Right hindlimb (tissue), 1 donor: ENCODE measurements around the gene EFS.
A peak's percentile ranks its signal among the peaks of the same experiment; 100 is the strongest.
"Not testable (repeated sequence)": the region's sequence is repeated elsewhere in the genome, so short reads cannot be mapped to it uniquely, and the experiment has no call there.

Source experiments
- DNase-seq: peaks from one replicate; pipeline ENCODE4 v3.0.0-alpha.2; 2018

Gene EFS

DNA sequence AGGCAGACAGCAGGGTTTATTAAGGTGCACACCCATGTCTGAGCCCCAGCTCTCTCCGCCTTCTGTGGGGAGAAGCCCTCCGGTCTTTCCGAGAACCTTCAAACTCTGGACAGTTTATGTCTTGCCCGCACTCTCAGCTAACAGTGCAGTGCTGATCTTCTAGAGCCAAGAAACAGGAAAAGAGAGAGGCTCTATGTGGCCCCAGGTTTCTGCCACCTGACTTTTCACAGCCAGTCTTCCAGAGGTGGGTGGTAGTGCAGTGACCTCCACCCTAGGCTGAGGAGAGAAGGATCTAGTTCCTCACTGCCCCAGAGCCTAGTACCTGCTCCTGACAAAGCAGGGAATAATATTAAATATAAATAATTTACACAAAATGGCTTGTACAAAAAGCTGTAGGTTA is 8.3 kb downstream of the EFS start:
- DNase-seq: no peak

- no peak for DNase-seq
Measured at GRCh38 chr14:23355871-23356435, 9.0 kb downstream of the EFS start.

GRCh38 chr14:23354990-23355389 is 10.0 kb downstream of the EFS start:
- DNase-seq: no peak

DNA sequence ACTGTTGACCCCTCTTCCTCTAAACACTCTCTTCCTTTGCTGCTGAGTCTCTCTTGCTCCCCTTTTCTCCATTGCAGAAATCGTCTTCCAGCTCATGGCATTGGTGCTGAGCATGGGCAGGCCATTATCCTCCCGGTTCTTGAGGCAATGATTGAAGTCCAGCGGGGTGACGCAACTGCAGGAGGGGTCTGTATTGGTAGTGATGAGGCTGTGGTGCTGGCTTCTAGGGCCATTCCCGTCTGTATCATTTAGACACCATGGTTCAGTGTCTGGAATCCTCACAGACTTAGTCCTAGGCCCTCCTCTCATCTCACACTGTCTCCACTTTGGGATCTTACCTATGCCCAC is 11.6 kb downstream of the EFS start:
- DNase-seq: no peak

- DNase-seq: peak; percentile 92
Measured at GRCh38 chr14:23352506-23353432, 12.2 kb downstream of the EFS start, which contains the start of gene SLC22A17. Gene SLC22A17 (minus strand): TSS chr14:23352887.

DNA sequence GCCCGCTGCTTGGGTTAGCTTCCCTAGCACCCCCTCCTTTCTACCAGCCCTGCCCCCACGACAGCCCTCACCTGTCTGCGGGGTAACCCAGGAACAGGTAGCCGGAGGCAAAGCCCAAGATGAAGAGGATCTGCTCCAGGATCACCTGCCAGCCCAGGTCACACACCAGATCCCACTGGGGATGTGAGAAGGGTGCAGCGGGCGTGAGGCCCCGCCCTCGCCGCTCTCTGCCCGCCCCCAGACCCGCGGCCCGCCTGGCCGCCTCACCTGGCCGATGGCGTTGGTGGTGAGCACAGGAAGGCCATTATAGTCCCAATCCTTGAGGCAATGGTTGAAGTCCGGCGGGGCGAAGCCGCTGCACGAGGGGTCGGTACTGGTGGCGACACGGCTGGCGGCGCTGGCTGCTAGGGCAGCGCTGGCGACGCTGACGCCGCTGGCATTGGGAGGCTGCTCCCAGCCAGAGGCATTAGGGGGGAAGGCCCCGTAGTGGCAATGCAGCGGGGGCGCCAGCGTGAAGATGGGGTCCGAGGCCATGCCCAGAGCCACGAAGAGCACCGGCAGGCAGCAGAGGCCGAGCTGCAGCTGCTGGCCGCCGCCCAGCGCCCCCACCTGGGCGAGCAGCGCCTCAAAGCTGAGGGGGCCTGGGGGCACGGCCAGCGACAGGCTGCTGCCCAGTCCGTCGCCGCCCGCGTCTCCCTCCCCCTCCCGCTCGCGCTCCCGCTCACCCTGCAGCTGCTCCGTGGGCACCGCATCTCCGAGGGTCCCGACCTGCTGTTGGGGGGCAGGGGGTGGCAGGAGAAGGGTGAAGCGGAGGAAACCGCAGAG is 13.1 kb downstream of the EFS start:
- DNase-seq: no peak

DNA sequence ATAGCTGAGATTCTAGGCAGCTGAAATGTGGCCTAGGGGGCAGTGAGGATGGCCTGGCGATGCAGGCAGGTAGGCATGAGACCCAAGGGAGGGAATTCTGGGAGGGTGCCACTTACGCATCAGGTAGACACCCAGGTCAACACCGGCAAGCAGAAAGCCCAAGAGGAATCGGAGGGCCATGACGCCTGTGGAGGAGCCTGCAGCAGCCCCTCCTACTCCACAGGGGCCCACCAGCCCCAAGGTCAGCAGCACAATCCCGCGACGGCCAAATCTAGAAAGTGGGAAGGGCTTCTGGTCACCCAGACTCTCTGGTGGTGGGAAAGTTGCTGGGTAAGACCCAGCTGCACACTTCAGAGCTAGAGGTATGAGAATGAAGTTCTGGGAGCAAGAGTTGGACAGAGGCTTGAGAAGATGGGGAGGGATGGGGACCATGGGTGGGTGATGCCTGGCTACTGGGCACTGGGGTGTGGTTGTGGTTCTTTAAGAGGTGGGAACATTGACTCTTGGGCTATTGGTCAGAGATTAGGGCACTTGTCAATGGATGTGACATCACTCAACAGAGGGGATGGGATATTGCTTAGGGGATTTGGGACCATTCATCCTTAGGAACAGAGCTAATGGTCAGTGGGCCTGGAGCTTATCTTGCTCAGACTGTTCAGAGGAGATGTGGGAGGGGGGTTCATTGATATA is 15.7 kb downstream of the EFS start:
- DNase-seq: no peak

DNA sequence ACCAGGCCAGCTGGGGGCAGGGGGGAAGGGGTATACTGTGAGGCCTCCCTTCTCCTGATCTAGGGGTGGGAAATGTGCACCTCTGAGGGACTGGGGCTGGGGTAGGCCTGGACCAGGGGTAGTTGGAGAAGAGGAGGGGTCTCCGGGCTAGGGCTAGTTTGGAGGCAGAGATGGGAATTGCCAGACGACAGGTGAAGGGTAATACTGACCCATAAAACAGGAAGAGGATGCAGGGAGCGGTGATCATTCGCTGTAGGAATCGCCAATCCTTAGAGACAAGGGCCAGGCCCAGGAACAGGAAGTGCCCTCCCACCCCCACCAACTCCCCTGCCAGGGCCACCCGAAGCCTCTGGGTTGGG is 16.7 kb downstream of the EFS start:
- no peak for DNase-seq

- no peak for DNase-seq
Measured at GRCh38 chr14:23347406-23348296, 17.3 kb downstream of the EFS start.

DNA sequence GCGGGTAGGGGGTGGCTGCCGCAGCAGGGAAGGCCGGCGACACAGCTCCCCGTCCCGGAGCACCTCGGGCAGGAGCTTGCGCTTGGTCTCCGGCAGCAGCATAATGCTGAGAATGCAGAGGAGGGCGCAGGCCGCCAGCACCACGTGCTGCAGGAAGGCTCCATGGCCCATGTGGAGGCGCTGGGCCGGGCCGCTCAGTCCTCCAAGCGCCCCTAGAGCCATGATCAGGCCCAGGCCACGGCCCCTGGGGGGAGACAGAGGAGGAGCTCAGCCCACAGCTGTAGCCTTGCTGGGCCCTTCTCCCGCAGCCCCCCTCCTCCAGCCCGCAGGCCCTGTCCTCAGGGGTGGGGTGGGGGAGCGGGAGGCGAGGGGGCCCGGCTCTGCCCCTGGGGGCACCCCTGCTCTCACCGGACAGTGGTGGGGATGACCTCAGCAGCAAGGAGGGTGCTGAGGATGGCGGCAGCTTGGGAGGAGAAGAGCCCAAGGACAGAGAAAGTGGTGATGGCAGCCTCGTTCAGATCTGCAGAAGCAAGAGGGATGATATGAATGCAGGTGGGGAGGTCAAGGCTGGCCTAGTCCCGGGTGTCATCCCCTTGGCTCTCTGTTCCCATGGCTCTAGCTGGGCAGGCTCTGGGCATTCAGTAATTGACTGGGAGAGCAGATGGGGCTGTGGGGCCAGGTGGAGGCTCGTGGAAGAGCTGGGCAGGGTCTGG is 18.1 kb downstream of the EFS start:
- no peak for DNase-seq

GRCh38 chr14:23345987-23346692 is 18.8 kb downstream of the EFS start:
- no peak for DNase-seq

GRCh38 chr14:23344481-23344880 is 20.5 kb downstream of the EFS start:
- DNase-seq: no peak

GRCh38 chr14:23339506-23340268 is 25.3 kb downstream of the EFS start:
- no peak for DNase-seq

DNA sequence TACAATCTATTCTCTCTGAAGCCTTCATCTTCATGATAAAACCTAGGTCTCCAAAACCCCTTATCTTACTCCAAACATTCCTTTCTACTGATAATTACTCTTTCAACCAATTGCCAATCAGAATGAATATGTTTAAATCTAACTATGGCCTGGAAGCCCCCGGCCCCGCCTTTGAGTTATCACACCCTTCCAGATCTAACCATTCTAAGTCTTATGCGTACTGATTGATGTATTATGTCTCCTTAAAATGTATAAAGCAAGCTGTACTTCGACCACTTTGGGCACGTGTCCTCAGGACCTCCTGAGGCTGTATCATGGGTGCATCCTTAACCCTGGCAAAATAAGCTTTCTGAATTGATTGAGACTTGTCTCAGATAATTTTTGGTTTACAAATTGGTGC is 29.3 kb downstream of the EFS start:
- DNase-seq: no peak

GRCh38 chr14:23327947-23328744 is 36.8 kb downstream of the EFS start:
- peak; percentile 71 for DNase-seq

DNA sequence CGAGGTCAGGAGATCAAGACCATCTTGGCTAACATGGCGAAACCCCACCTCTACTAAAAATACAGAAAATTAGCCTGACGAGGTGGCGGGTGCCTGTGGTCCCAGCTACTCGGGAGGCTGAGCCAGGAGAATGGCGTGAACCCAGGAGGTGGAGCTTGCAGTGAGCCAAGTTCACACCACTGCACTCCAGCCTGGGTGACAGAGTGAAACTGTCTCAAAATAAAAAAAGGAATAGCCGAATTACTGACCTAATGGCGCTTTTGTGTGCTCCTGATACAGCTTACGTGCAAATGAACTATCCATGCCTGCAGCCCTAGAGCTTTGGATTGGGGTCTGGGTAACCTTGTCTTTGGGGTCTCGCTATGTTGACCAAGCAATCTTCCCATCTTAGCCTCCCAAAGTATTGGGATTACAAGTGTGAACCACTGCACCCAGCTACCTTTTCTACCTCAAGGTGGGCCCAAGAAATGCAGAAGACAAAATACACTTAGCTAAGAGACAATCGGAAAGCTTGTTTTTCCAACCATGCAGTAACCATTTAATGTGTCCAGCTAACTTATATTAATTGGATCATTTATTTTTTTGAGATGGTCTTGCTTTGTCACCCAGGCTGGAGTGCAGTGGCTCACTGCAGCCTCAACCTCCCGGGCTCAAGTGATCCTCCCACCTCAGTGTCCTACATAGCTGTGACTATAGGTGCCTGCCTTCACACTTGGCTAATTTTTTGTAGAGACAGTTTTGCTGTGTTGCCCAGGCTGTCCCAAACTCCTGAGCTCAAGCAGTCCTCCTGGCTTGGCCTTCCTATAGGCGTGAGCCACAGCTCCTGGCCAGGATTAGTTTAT is 38.3 kb downstream of the EFS start:
- DNase-seq: no peak

DNA sequence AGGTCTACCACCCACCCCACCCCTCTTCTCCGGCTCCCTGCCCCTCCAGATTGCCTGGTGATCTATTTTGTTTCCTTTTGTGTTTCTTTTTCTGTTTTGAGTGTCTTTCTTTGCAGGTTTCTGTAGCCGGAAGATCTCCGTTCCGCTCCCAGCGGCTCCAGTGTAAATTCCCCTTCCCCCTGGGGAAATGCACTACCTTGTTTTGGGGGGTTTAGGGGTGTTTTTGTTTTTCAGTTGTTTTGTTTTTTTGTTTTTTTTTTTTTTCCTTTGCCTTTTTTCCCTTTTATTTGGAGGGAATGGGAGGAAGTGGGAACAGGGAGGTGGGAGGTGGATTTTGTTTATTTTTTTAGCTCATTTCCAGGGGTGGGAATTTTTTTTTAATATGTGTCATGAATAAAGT is 39.2 kb downstream of the EFS start:
- DNase-seq: not testable (repeated sequence)

GRCh38 chr14:23324993-23325392 is 40.0 kb downstream of the EFS start:
- no peak for DNase-seq
